ENCODE data around the gene MRLN.

Gene MRLN

GRCh38 chr10:59702347-59702746 lies 50.9 kb downstream of the MRLN start:
- no peak for DNase-seq

- no peak for DNase-seq
Observed at GRCh38 chr10:59700709-59701108, 52.5 kb downstream of the MRLN start.

GRCh38 chr10:59698326-59698725 lies 54.9 kb downstream of the MRLN start:
- no peak for DNase-seq

GRCh38 chr10:59695637-59696036 lies 57.6 kb downstream of the MRLN start:
- no peak for DNase-seq

GRCh38 chr10:59694936-59695335 lies 58.3 kb downstream of the MRLN start:
- DNase-seq = no peak

- DNase-seq = no peak
Observed at GRCh38 chr10:59692113-59692512, 61.1 kb downstream of the MRLN start.

- DNase-seq = no peak
Observed at GRCh38 chr10:59688921-59689351, 64.3 kb downstream of the MRLN start.

- DNase-seq = no peak
Observed at GRCh38 chr10:59687657-59688056, 65.6 kb downstream of the MRLN start.
